SK-N-MC (cell line): ENCODE measurements around the gene CCDC57.
A peak's percentile ranks its signal among the peaks of the same experiment; 100 is the strongest.
"Not testable (repeated sequence)": the region's sequence is repeated elsewhere in the genome, so short reads cannot be mapped to it uniquely, and the experiment has no call there.

ENCODE experiments used
- DNase-seq: peaks from one replicate; pipeline ENCODE4 v3.0.0-alpha.2; 2011; ENCODE audit warnings: low read depth, low spot score
- H3K27ac ChIP-seq: fragments of 200-600 bp; sonication (generic); 2 replicates; pipeline ENCODE4 v1.5.1; 2016; ENCODE audit warnings: mixed run types
- H3K36me3 ChIP-seq: fragments of 200-600 bp; sonication (generic); 2 replicates; pipeline ENCODE4 v1.6.1; 2017; ENCODE audit warnings: antibody characterized with exemption, low read length, mixed read lengths; ENCODE audit not compliant: insufficient read depth
- H3K4me3 ChIP-seq: fragments of 200-600 bp; sonication (generic); 2 replicates; pipeline ENCODE4 v1.5.1; 2016
- H3K9ac ChIP-seq: fragments of 200-600 bp; sonication (generic); 2 replicates; pipeline ENCODE4 v1.8.0; 2017; ENCODE audit warnings: mixed run types, mixed read lengths; ENCODE audit not compliant: insufficient read length
- H3K9me3 ChIP-seq: fragments of 200-600 bp; sonication (generic); 2 replicates; pipeline ENCODE4 v1.6.1; 2017; ENCODE audit warnings: low read depth, mild to moderate bottlenecking, antibody characterized with exemption, low read length, moderate library complexity, mixed read lengths
- EZH2 ChIP-seq: fragments of 200-600 bp; sonication (generic); IDR thresholded peaks from one replicate; pipeline ENCODE4 v1.6.1; 2017; ENCODE audit warnings: antibody characterized with exemption
- FOXP2 ChIP-seq: optimal IDR thresholded peaks from 2 replicates; pipeline ENCODE3; 2011; ENCODE audit warnings: mild to moderate bottlenecking, moderate library complexity; ENCODE audit not compliant: insufficient read depth; ENCODE audit errors: extremely low read length, control extremely low read depth
- POLR2AphosphoS5 ChIP-seq: IDR thresholded peaks from 2 replicates; pipeline ENCODE4 v1.6.1; 2012; ENCODE audit warnings: mild to moderate bottlenecking, low read depth, low read length, borderline replicate concordance

The CCDC57 gene

GRCh38 chr17:82212331-82213250 is at the start of gene CCDC57:
TSS of gene CCDC57 (minus strand) at chr17:82212842. CDS start at chr17:82201944, 10,898 bp downstream.
- H3K27ac ChIP-seq, result peak within 1 kb of the TSS; percentile 34; the same call in 1 of the 2 replicates
- no peaks in the 10 kb centered on the region for H3K9me3 ChIP-seq
- peak within 1 kb of the TSS; percentile 95 for H3K4me3 ChIP-seq
- H3K36me3 ChIP-seq, result no peaks in the 10 kb centered on the region
- peak; percentile 69 for TF ChIP-seq POLR2AphosphoS5
- TF ChIP-seq EZH2, result no peak
- DNase-seq, result no peak
- peak within 1 kb of the TSS; percentile 84 for H3K9ac ChIP-seq

- DNase-seq, result no peak
- H3K4me3 ChIP-seq, result no peak overlapping the region
- no peaks in the 10 kb centered on the region for H3K9me3 ChIP-seq
- H3K36me3 ChIP-seq, result peaks cover 93% of the 10 kb centered on the region
- H3K27ac ChIP-seq, result no peak overlapping the region
- H3K9ac ChIP-seq, result no peak overlapping the region
- TF ChIP-seq FOXP2, result no peak
- TF ChIP-seq EZH2, result no peak
- TF ChIP-seq POLR2AphosphoS5, result no peak
Observed at GRCh38 chr17:82262344-82262743, 49.7 kb upstream of the CCDC57 start.

- not testable (repeated sequence) for H3K9ac ChIP-seq, H3K9me3 ChIP-seq, DNase-seq, H3K27ac ChIP-seq, H3K4me3 ChIP-seq
- H3K36me3 ChIP-seq, result peaks cover 96% of the 10 kb centered on the region
Observed at GRCh38 chr17:82259972-82260961, 47.6 kb upstream of the CCDC57 start.

- H3K27ac ChIP-seq, result peak overlapping the region; percentile 18; the same call in 1 of the 2 replicates
Observed at GRCh38 chr17:82258555-82258954, 45.9 kb upstream of the CCDC57 start.

GRCh38 chr17:82257473-82257872 is 44.8 kb upstream of the CCDC57 start:
- no peak overlapping the region for H3K9ac ChIP-seq
- no peak for DNase-seq
- no peak overlapping the region for H3K4me3 ChIP-seq
- no peak overlapping the region for H3K27ac ChIP-seq
- peaks cover 84% of the 10 kb centered on the region for H3K36me3 ChIP-seq
- no peak for TF ChIP-seq POLR2AphosphoS5
- H3K9me3 ChIP-seq, result no peaks in the 10 kb centered on the region

More at GRCh38 chr17:82258555-82258954, 45.9 kb upstream of the CCDC57 start:
- Histone ChIP-seq H3K9me3 (no peaks in the 10 kb centered on the region), H3K4me3 (no peak overlapping the region), H3K36me3 (peaks cover 84% of the 10 kb centered on the region), H3K9ac (no peak overlapping the region)
- TF ChIP-seq POLR2AphosphoS5, result no peak
- TF ChIP-seq FOXP2, result no peak
- no peak for TF ChIP-seq EZH2
- no peak for DNase-seq

GRCh38 chr17:82256242-82256885 is 43.7 kb upstream of the CCDC57 start:
- Histone ChIP-seq H3K4me3 (no peak overlapping the region), H3K9me3 (no peaks in the 10 kb centered on the region), H3K36me3 (peaks cover 84% of the 10 kb centered on the region), H3K27ac (peak overlapping the region; percentile 36; the same call in 1 of the 2 replicates), H3K9ac (no peak overlapping the region)
- no peak for DNase-seq
- no peak for TF ChIP-seq EZH2
- TF ChIP-seq FOXP2, result no peak
- no peak; the same call in 1 of the 2 replicates for TF ChIP-seq POLR2AphosphoS5

- H3K27ac ChIP-seq, result peak overlapping the region; percentile 25; the same call in 1 of the 2 replicates
- peaks cover 84% of the 10 kb centered on the region for H3K36me3 ChIP-seq
- H3K4me3 ChIP-seq, result no peak overlapping the region
- TF ChIP-seq FOXP2 (no peak), EZH2 (no peak), POLR2AphosphoS5 (no peak)
- H3K9ac ChIP-seq, result no peak overlapping the region
- no peak for DNase-seq
- H3K9me3 ChIP-seq, result no peaks in the 10 kb centered on the region
Observed at GRCh38 chr17:82255402-82255972, 42.8 kb upstream of the CCDC57 start.

GRCh38 chr17:82254746-82255145 is 42.1 kb upstream of the CCDC57 start:
- not testable (repeated sequence) for H3K9ac ChIP-seq, DNase-seq, H3K4me3 ChIP-seq, H3K9me3 ChIP-seq
- H3K36me3 ChIP-seq, result peaks cover 84% of the 10 kb centered on the region
- H3K27ac ChIP-seq, result 0 out of 2 replicates have a peak overlapping the region, but pooled peaks have one; percentile 25

- not testable (repeated sequence) for H3K9me3 ChIP-seq, H3K27ac ChIP-seq, H3K4me3 ChIP-seq, DNase-seq, H3K9ac ChIP-seq
- peaks cover 84% of the 10 kb centered on the region for H3K36me3 ChIP-seq
Observed at GRCh38 chr17:82254096-82254495, 41.5 kb upstream of the CCDC57 start.
